Transverse colon (tissue), 3 donors: ENCODE data around the gene TAB3.

Experiments
- EP300 ChIP-seq: sonication (generic); formaldehyde crosslinking; IDR thresholded peaks from one replicate; pipeline ENCODE4 v1.6.1; 2017; ENCODE audit warnings: antibody characterized with exemption, low read depth
- TF ChIP-seq, protein P1 (sequence below), 5 experiments: fragments of 200-600 bp in 3 of 5; fragments of 450-650 bp in 2 of 5; sonication (generic) in 3 of 5; IDR thresholded peaks; 1 replicate in 2 of 5; 2 replicates in 3 of 5; pipeline ENCODE4 v1.5.1; 2016 to 2017; ENCODE audit warnings: antibody characterized with exemption in 5 of 5, inconsistent platforms in 3 of 5, mild to moderate bottlenecking in 2 of 5, moderate library complexity in 1 of 5

DNA sequence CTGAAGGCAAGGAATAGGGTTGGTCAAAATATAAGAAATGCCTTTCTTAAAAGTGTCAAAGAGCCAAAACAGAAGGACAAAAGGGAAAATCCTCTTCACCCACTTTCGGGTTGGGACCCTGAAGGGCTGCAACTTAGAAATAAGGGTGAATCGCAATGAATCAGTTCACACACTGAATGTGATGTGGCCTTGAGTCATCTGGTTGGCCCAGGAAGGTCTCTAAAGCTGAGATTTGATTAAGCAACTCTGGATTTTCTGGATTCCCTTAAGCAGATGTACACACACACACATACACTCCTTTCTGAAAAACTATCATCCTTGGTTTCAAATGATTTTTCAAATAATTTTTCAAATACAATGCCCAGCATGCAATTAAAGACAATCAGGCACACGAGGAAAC, 13.1 kb downstream of the TAB3 start:
- TF ChIP-seq, protein P1, sequence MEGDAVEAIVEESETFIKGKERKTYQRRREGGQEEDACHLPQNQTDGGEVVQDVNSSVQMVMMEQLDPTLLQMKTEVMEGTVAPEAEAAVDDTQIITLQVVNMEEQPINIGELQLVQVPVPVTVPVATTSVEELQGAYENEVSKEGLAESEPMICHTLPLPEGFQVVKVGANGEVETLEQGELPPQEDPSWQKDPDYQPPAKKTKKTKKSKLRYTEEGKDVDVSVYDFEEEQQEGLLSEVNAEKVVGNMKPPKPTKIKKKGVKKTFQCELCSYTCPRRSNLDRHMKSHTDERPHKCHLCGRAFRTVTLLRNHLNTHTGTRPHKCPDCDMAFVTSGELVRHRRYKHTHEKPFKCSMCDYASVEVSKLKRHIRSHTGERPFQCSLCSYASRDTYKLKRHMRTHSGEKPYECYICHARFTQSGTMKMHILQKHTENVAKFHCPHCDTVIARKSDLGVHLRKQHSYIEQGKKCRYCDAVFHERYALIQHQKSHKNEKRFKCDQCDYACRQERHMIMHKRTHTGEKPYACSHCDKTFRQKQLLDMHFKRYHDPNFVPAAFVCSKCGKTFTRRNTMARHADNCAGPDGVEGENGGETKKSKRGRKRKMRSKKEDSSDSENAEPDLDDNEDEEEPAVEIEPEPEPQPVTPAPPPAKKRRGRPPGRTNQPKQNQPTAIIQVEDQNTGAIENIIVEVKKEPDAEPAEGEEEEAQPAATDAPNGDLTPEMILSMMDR (IDR thresholded peaks at IDR 0.05): no peak
- no peak for TF ChIP-seq EP300
